Measurements from ENCODE around the gene SSH2.

Gene SSH2, protein sequence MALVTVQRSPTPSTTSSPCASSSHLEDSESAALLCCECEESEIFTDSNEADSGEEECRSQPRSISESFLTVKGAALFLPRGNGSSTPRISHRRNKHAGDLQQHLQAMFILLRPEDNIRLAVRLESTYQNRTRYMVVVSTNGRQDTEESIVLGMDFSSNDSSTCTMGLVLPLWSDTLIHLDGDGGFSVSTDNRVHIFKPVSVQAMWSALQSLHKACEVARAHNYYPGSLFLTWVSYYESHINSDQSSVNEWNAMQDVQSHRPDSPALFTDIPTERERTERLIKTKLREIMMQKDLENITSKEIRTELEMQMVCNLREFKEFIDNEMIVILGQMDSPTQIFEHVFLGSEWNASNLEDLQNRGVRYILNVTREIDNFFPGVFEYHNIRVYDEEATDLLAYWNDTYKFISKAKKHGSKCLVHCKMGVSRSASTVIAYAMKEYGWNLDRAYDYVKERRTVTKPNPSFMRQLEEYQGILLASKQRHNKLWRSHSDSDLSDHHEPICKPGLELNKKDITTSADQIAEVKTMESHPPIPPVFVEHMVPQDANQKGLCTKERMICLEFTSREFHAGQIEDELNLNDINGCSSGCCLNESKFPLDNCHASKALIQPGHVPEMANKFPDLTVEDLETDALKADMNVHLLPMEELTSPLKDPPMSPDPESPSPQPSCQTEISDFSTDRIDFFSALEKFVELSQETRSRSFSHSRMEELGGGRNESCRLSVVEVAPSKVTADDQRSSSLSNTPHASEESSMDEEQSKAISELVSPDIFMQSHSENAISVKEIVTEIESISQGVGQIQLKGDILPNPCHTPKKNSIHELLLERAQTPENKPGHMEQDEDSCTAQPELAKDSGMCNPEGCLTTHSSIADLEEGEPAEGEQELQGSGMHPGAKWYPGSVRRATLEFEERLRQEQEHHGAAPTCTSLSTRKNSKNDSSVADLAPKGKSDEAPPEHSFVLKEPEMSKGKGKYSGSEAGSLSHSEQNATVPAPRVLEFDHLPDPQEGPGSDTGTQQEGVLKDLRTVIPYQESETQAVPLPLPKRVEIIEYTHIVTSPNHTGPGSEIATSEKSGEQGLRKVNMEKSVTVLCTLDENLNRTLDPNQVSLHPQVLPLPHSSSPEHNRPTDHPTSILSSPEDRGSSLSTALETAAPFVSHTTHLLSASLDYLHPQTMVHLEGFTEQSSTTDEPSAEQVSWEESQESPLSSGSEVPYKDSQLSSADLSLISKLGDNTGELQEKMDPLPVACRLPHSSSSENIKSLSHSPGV (N-terminal part only)

DNA sequence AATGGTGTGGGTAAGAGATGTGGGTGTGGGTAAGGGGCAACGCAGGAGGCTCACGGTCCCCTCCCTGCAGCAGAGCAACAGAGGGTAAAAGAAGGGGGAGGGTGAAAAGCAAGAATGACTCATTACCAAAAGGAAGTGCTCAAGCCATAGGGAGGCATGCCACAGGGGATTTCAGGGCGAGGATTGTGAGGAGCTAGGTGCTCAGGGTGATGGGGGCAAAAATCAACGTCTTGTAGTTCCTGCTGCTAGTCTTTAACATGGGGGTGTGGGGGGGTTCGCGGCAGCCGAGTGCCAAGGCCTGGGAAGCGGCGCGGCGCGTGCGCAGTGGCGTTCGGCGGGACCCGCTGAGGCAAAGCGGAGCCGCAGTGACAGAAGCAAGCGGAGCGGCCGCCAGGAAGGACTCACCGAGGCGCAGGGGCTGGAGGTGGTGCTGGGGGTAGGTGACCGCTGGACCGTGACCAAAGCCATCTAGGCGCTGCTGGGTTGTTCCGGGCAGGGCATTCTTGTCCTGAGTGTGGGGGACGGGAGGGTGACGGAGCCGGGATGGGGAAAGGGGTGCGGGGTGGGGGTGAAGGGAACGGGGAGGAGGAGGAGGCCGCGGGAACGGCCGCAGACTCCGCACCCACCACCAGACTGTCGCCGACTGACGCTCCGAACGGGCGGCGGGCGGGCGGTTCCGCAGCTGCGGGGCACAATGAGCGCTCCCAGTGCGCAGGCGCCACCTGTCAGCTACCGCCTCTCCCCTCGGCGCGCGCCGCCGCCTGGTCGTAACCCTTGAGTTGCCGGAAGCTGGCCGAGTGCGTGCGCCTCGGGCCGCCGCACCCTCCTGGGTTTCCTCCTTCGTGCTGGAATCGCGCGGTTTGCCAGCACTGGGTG is at the start of gene SSH2:
Gene SSH2 (minus strand): TSS at position 696 of the 876 bp plus-strand sequence. CDS start 228 bp downstream, at position 468.
- intact Hi-C loops (cut with DNase I; ENCODE audit: low total_unique reads), result loop anchor here (5.0 to 10.0 kb wide), 2 partner anchors 122 to 165 kb away; no protein-coding TSS in a partner anchor
- Histone ChIP-seq H3K27ac (peak within 1 kb of the TSS; percentile 84 to 88), H3K36me3 (no peaks in the 10 kb centered on the region), H3K4me1 (peaks cover 0 to 21% (median 13%) of the 10 kb centered on the region in 4 donors), H3K9me3 (no peaks in the 10 kb centered on the region), H3K4me3 (peak within 1 kb of the TSS; percentile 77 to 98), H3K27me3 (no peaks in the 10 kb centered on the region)
- TF ChIP-seq, protein P1, sequence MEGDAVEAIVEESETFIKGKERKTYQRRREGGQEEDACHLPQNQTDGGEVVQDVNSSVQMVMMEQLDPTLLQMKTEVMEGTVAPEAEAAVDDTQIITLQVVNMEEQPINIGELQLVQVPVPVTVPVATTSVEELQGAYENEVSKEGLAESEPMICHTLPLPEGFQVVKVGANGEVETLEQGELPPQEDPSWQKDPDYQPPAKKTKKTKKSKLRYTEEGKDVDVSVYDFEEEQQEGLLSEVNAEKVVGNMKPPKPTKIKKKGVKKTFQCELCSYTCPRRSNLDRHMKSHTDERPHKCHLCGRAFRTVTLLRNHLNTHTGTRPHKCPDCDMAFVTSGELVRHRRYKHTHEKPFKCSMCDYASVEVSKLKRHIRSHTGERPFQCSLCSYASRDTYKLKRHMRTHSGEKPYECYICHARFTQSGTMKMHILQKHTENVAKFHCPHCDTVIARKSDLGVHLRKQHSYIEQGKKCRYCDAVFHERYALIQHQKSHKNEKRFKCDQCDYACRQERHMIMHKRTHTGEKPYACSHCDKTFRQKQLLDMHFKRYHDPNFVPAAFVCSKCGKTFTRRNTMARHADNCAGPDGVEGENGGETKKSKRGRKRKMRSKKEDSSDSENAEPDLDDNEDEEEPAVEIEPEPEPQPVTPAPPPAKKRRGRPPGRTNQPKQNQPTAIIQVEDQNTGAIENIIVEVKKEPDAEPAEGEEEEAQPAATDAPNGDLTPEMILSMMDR (IDR thresholded peaks at IDR 0.05), result no peak
- peak; percentile 73 to 87 for DNase-seq

DNA sequence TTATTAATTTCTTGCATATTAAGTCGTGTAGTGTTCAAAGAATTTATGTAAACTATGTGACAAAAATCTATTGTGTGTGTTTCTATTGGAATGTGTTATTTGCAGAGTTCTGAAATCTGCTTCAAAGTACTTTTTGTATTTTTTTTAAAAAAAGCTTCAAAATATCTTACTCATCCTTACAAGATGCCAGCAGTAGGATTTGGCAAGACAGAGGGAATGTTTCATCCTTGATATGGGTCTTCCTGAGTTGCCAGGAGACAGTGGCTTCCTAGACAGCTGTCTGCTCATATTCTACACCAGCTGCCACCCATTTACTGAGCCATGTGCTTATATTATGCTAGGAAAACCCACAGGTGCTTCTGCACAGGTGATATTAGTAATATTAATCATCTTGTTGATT is 47.8 kb upstream of the SSH2 start:
- Histone ChIP-seq H3K36me3 (no peaks in the 10 kb centered on the region), H3K4me1 (no peaks in the 10 kb centered on the region), H3K27ac (no peak overlapping the region), H3K4me3 (no peak overlapping the region), H3K27me3 (no peaks in the 10 kb centered on the region), H3K9me3 (no peaks in the 10 kb centered on the region)
- TF ChIP-seq, protein P1 (IDR thresholded peaks at IDR 0.05), result no peak
- DNase-seq, result no peak
- intact Hi-C loops (cut with DNase I; ENCODE audit: low total_unique reads), result no loop called here

DNA sequence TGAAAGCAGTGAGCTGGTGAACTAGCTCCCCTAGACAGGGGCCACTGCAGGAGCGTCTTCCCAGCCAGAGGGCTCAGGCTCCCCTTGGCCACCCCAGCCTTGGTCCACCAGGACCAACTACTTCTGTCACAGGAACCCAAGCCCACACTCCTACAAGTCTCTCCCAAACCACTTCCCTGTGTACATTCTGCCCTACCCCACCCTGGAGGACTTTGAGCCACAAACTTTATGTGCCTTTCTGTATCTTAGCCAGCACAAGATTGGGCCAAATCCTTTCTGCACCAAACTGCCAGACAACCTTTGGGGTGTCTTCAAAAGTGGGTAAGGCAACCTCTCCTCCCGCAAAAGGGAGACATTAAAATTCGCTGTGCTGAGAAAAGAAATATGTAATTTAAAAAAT is 43.0 kb upstream of the SSH2 start:
- Histone ChIP-seq H3K9me3 (no peaks in the 10 kb centered on the region), H3K4me1 (no peaks in the 10 kb centered on the region), H3K4me3 (no peak overlapping the region), H3K27me3 (no peaks in the 10 kb centered on the region), H3K36me3 (no peaks in the 10 kb centered on the region), H3K27ac (no peak overlapping the region)
- no peak for DNase-seq
- TF ChIP-seq, protein P1 (IDR thresholded peaks at IDR 0.05), result no peak
- intact Hi-C loops (cut with DNase I; ENCODE audit: low total_unique reads), result no loop called here

DNA sequence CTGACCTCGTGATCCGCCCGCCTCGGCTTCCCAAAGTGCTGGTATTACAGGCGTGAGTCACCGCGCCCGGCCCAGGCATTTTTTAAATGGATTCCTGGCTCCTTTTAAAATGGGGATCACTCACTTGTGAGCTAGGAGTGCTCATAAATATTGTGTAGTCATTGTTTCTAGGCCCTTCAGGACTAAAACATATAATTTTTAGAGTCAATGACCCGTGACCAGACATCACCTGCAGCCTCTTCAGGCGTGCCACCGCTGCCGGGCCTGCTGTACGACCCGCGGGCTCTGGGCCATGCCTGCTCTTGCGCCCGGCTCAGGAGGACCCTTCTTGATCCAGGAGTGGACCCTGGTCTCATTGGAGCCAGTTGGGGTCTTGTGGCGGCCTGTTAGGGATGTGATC is 42.2 kb upstream of the SSH2 start:
- Histone ChIP-seq H3K4me1 (no peaks in the 10 kb centered on the region), H3K4me3 (no peak overlapping the region), H3K9me3 (no peaks in the 10 kb centered on the region), H3K27ac (no peak overlapping the region), H3K36me3 (no peaks in the 10 kb centered on the region), H3K27me3 (no peaks in the 10 kb centered on the region)
- TF ChIP-seq, protein P1 (IDR thresholded peaks at IDR 0.05), result no peak
- intact Hi-C loops (cut with DNase I; ENCODE audit: low total_unique reads), result no loop called here
- DNase-seq, result no peak

Measured in tibial artery (tissue), 4 donors.